Esophagus (tissue), 2 donors: ENCODE data around the gene CPNE5. TPM values are rescaled to one million over a fixed set of nuclear protein-coding genes. Genes with fewer than 3 reads are reported as not detected.
A peak's percentile ranks its signal among the peaks of the same experiment; 100 is the strongest.
"Not testable (repeated sequence)": the region's sequence is repeated elsewhere in the genome, so short reads cannot be mapped to it uniquely, and the experiment has no call there.

Source experiments
- H3K27ac ChIP-seq, 2 donors: one replicate each; pipeline ENCODE4 v1.5.1; 2013; ENCODE audit warnings: low read depth in 2 of 2, mild to moderate bottlenecking in 2 of 2, inconsistent platforms in 1 of 2, low read length in 1 of 2, moderate library complexity in 1 of 2
- H3K27me3 ChIP-seq, 2 donors: one replicate each; pipeline ENCODE4 v1.6.1; 2013; ENCODE audit warnings: low read length in 2 of 2, control low read depth in 1 of 2, mild to moderate bottlenecking in 1 of 2; ENCODE audit not compliant: insufficient read depth in 2 of 2, control insufficient read depth in 1 of 2
- H3K36me3 ChIP-seq, 2 donors: one replicate each; pipeline ENCODE4 v1.6.1; 2013; ENCODE audit warnings: low read length in 1 of 2; ENCODE audit not compliant: control insufficient read depth in 2 of 2, insufficient read depth in 2 of 2
- H3K4me1 ChIP-seq, 2 donors: one replicate each; pipeline ENCODE4 v1.6.1; 2013; ENCODE audit warnings: low read length in 1 of 2; ENCODE audit not compliant: control insufficient read depth in 2 of 2, insufficient read depth in 2 of 2
- H3K4me3 ChIP-seq, 2 donors: one replicate each; pipeline ENCODE4 v1.5.1; 2013; ENCODE audit warnings: low read length in 2 of 2, mild to moderate bottlenecking in 2 of 2, low read depth in 1 of 2, moderate library complexity in 1 of 2
- H3K9me3 ChIP-seq, 2 donors: one replicate each; pipeline ENCODE4 v1.6.1; 2013; ENCODE audit warnings: mild to moderate bottlenecking in 2 of 2, low read depth in 1 of 2, low read length in 1 of 2, moderate library complexity in 1 of 2; ENCODE audit not compliant: control insufficient read depth in 2 of 2, insufficient read depth in 1 of 2
- WGBS, 2 donors: extraction: QIAGEN DNeasy Blood & Tissue Kit; methylation state at CpG; one replicate each; pipeline ENCODE4 v1.1.7; 2013; 5-methylcytosine and 5-hydroxymethylcytosine counted together
- polyA plus RNA-seq, 2 donors: library from polyadenylated mRNA; stranded (reverse); fragments of 200-250 nt; gene quantifications; one replicate each; pipeline ENCODE4 v1.2.3, GENCODE V29; 2013
- donor health status: healthy with polysubstance abuse.
- donor health status: Bipolar disorder and iron deficiency.

CPNE5 gene
- polyA plus RNA-seq, 2 donors = 0.73 to 0.81 TPM

DNA sequence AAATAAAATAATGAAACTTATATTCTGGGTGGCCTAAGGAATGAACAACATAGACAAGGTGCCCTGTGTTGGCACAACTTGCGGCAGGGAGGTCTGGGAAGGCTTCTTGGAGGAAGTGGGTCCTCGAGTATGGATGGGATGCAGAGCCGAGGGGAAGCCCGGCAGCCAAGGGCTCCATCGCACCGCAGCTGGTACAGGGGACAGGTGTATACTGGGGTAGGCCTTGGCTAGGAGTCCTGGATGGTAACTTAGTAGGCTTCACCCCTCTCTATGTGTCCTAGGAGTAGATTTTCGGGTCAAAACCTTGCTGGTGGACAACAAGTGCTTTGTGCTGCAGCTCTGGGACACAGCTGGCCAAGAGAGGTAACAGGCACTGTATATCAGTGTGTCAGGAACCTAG is 113.7 kb downstream of the CPNE5 start:
- WGBS, 2 donors = 88 to 92% methylated on average over 7 of the region's 7 CpGs
- Histone ChIP-seq H3K36me3 (no peaks in the 10 kb centered on the region), H3K4me3 (no peak overlapping the region), H3K27me3 (no peaks in the 10 kb centered on the region), H3K27ac (no peak overlapping the region), H3K9me3 (no peaks in the 10 kb centered on the region), H3K4me1 (peaks cover 0 to 5% of the 10 kb centered on the region in 2 donors)

DNA sequence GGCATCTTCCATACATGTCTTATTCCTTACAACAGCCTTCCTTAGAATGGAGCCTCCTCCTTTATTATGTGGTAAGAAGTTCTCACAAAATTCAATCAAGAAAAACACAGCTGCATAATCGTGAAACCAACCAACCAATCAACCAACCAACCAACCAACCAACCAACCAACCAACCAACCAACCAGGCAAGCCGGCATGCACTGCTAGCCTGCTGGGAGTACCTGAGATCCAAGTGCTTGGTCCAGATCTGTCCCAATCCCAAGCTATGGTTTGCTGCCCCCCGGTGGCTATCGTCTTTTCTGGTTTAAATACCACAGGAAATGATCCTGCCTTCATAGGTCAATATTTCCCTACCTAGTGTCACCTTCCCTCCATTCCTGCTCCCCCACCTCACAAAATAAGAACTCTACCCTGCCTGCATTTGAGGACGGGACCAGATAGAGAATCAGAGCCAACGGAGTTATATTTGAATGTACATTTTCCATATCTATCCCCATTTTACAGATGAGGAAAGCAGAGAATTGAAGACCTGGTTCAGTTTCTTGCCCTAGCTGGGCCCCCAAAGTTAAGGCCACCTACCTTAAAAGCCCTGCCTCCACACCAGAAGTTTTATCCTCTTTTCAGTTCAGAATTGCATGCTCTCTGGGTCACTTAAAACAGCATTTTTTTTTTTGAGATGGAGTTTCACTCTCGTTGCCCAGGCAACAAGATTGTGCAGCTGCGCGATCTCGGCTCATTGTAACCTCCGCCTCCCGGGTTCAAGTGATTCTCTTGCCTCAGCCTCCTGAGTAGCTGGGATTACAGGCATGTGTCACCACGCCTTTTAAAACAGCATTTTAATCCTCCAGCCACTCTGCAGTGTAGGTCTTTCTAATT is 114.5 kb downstream of the CPNE5 start:
- peaks cover 0 to 5% of the 10 kb centered on the region in 2 donors for H3K4me1 ChIP-seq
- H3K36me3 ChIP-seq = no peaks in the 10 kb centered on the region
- H3K4me3 ChIP-seq = no peak overlapping the region
- 45 to 50% methylated on average over 13 of the region's 13 CpGs for WGBS, 2 donors
- no peak overlapping the region for H3K27ac ChIP-seq
- H3K9me3 ChIP-seq = no peaks in the 10 kb centered on the region
- H3K27me3 ChIP-seq = no peaks in the 10 kb centered on the region

DNA sequence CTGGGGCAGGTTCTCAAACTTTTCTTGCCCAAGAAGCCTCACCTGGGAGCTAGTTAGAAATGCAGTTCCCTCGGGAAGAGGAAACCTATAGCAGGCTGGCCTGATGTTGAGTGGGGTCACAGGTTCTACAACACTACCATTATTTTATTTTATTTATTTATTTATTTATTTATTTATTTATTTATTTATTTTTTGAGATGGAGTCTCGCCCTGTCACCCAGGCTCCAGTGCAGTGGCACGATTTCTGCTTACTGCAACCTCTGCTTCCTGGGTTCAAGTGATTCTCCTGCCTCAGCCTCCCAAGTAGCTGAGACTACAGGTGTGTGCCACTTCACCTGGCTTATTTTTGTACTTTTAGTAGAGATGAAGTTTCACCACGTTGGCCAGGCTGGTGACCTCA is 115.3 kb downstream of the CPNE5 start:
- H3K27me3 ChIP-seq, H3K36me3 ChIP-seq, H3K27ac ChIP-seq, H3K4me1 ChIP-seq, H3K9me3 ChIP-seq, H3K4me3 ChIP-seq: not testable (repeated sequence)
- WGBS, 2 donors = 92 to 96% methylated on average over 4 of the region's 4 CpGs

GRCh38 chr6:36722879-36723278 is 116.4 kb downstream of the CPNE5 start:
- no peaks in the 10 kb centered on the region for H3K27me3 ChIP-seq
- no peaks in the 10 kb centered on the region for H3K36me3 ChIP-seq
- WGBS, 2 donors = 58 to 65% methylated on average over 2 of the region's 2 CpGs
- H3K27ac ChIP-seq = peak overlapping the region in 1 of 2 donors; percentile 47
- H3K4me3 ChIP-seq = no peak overlapping the region
- H3K4me1 ChIP-seq = peaks cover 3 to 9% of the 10 kb centered on the region in 2 donors
- no peaks in the 10 kb centered on the region for H3K9me3 ChIP-seq

GRCh38 chr6:36722365-36722764 is 116.9 kb downstream of the CPNE5 start:
- Histone ChIP-seq H3K9me3 (no peaks in the 10 kb centered on the region), H3K27me3 (no peaks in the 10 kb centered on the region), H3K4me1 (peaks cover 4 to 13% of the 10 kb centered on the region in 2 donors), H3K27ac (peak overlapping the region in 1 of 2 donors; percentile 47), H3K36me3 (no peaks in the 10 kb centered on the region), H3K4me3 (no peak overlapping the region)
- 73 to 77% methylated on average over 10 of the region's 10 CpGs for WGBS, 2 donors

- Histone ChIP-seq H3K27ac (no peak overlapping the region), H3K9me3 (no peaks in the 10 kb centered on the region), H3K27me3 (no peaks in the 10 kb centered on the region), H3K4me3 (no peak overlapping the region), H3K4me1 (peaks cover 6 to 21% of the 10 kb centered on the region in 2 donors), H3K36me3 (no peaks in the 10 kb centered on the region)
- WGBS, 2 donors = 85 to 89% methylated on average over 15 of the region's 15 CpGs
These were observed 117.7 kb downstream of the CPNE5 start for GRCh38 chr6:36721369-36722140.

GRCh38 chr6:36720251-36721141 is 118.7 kb downstream of the CPNE5 start:
- Histone ChIP-seq H3K9me3 (no peaks in the 10 kb centered on the region), H3K27me3 (no peaks in the 10 kb centered on the region), H3K4me1 (peaks cover 6 to 22% of the 10 kb centered on the region in 2 donors), H3K27ac (no peak overlapping the region), H3K36me3 (no peaks in the 10 kb centered on the region), H3K4me3 (no peak overlapping the region)
- WGBS, 2 donors = 88 to 89% methylated on average over 11 of the region's 11 CpGs

DNA sequence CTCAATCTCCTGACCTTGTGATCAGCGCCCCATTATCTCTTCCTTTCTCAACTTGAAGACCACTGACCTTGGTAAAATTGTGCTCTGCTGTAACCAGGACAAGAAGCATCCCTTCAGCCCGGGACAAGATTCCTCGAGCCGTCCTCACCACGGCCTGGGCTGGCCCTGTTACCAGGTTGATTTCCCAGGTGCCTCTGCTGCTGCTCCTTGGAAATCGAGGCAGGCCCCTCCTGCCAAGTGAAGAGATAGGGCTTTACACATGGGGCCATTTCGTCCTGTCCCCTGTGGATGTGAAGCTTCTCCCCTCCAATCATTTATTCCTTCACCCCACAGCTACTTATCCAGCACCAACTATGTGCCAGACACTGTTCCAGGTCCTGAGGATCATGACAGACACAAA is 120.1 kb downstream of the CPNE5 start:
- Histone ChIP-seq H3K27me3 (no peaks in the 10 kb centered on the region), H3K4me1 (peaks cover 6 to 22% of the 10 kb centered on the region in 2 donors), H3K4me3 (no peak overlapping the region), H3K27ac (no peak overlapping the region), H3K36me3 (no peaks in the 10 kb centered on the region), H3K9me3 (no peaks in the 10 kb centered on the region)
- WGBS, 2 donors = 90 to 91% methylated on average over 7 of the region's 7 CpGs

DNA sequence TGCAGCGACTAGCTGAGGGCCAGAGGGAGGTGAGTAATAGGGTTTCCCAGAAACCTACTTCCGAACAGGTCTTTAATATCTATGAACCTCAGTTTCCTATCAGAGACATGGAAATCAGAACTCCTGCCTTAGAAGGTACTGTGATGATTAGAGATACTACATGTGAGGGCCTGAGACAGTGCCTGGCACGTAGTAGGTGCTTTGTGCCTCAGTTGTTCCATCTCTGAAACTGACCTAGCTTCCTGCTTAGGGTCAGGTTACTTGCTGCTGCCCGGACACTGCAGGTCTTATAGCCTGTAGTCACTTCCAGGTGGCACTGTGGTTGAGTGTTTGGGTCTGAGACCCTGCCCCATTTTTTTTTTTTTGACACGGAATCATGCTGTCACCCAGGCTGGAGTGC is 120.7 kb downstream of the CPNE5 start:
- no peaks in the 10 kb centered on the region for H3K27me3 ChIP-seq
- H3K9me3 ChIP-seq = no peaks in the 10 kb centered on the region
- H3K4me3 ChIP-seq = no peak overlapping the region
- H3K4me1 ChIP-seq = peaks cover 6 to 22% of the 10 kb centered on the region in 2 donors
- no peaks in the 10 kb centered on the region for H3K36me3 ChIP-seq
- 73 to 77% methylated on average over 5 of the region's 5 CpGs for WGBS, 2 donors
- no peak overlapping the region for H3K27ac ChIP-seq
